CD4-positive, alpha-beta T cell (primary cell): ENCODE measurements around the gene VGLL4. TPM values are rescaled to one million over a fixed set of nuclear protein-coding genes. Genes with fewer than 3 reads are reported as not detected.

Source experiments
- ATAC-seq: fragments of 200-7000 bp; cut with Tn5 transposase; one replicate; pipeline ENCODE4 v1.10.0; 2022; ENCODE audit warnings: mild to moderate bottlenecking; ENCODE audit not compliant: poor library complexity
- CTCF ChIA-PET: fragments of 350-600 bp; sonication (Branson Sonifier 250); formaldehyde crosslinking; loops from one replicate; lab custom pipeline; 2021; ENCODE audit warnings: antibody characterized with exemption, inconsistent platforms; lab: Charles Lee
- POLR2A ChIA-PET: fragments of 350-600 bp; sonication (Branson Sonifier 250); formaldehyde crosslinking; loops from one replicate; lab custom pipeline; 2021; ENCODE audit warnings: antibody characterized with exemption, inconsistent platforms; lab: Charles Lee
- DNase-seq, 14 experiments: peaks; one replicate each; pipeline ENCODE4 v3.0.0-alpha.2; 2013 to 2020; ENCODE audit warnings: mixed read lengths in 2 of 14
- H3K27ac ChIP-seq, 2 donors: one replicate each; pipeline versions ENCODE4 v1.5.1 to v1.7.0; 2013; ENCODE audit warnings: low read length in 2 of 2, low read depth in 1 of 2, mild to moderate bottlenecking in 1 of 2
- H3K27me3 ChIP-seq, 2 experiments: 1 replicate in 1 of 2; 2 replicates in 1 of 2; pipeline versions ENCODE4 v1.6.1 to v1.7.0; 2013; ENCODE audit warnings: low read length in 2 of 2, control low read depth in 1 of 2, mild to moderate bottlenecking in 1 of 2, moderate library complexity in 1 of 2; ENCODE audit not compliant: insufficient read depth in 2 of 2, control insufficient read depth in 1 of 2
- H3K36me3 ChIP-seq: one replicate; pipeline ENCODE4 v1.6.1; 2013; ENCODE audit warnings: low read length, control low read depth; ENCODE audit not compliant: insufficient read depth
- H3K4me1 ChIP-seq: one replicate; pipeline ENCODE4 v1.6.1; 2013; ENCODE audit warnings: low read length, control low read depth; ENCODE audit not compliant: insufficient read depth
- H3K4me3 ChIP-seq: one replicate; pipeline ENCODE4 v1.5.1; 2013; ENCODE audit warnings: mild to moderate bottlenecking, low read length, moderate library complexity
- H3K9me3 ChIP-seq, 2 experiments: 1 replicate in 1 of 2; 2 replicates in 1 of 2; pipeline versions ENCODE4 v1.6.1 to v1.7.0; 2013; ENCODE audit warnings: low read length in 2 of 2, mild to moderate bottlenecking in 2 of 2, control low read depth in 1 of 2, moderate library complexity in 1 of 2; ENCODE audit not compliant: control insufficient read depth in 1 of 2, insufficient read depth in 1 of 2
- H3K27ac Mint-ChIP-seq: one replicate; pipeline ENCODE4 v1.8.0; 2020; ENCODE audit warnings: mixed read lengths
- H3K27me3 Mint-ChIP-seq: one replicate; pipeline ENCODE4 v1.8.0; 2021; ENCODE audit warnings: mixed read lengths
- H3K36me3 Mint-ChIP-seq: one replicate; pipeline ENCODE4 v1.8.0; 2021; ENCODE audit warnings: low read depth, mixed read lengths
- H3K4me1 Mint-ChIP-seq: one replicate; pipeline ENCODE4 v1.8.0; 2021; ENCODE audit warnings: low read depth, mixed read lengths
- H3K4me3 Mint-ChIP-seq: one replicate; pipeline ENCODE4 v1.8.0; 2020; ENCODE audit warnings: mild to moderate bottlenecking, mixed read lengths
- H3K9me3 Mint-ChIP-seq: one replicate; pipeline ENCODE4 v1.8.0; 2020; ENCODE audit warnings: mixed read lengths
- intact Hi-C, 2 experiments: fragments of 100-400 bp; cut with DNase I in 1 of 2; cut with micrococcal nuclease in 1 of 2; formaldehyde crosslinking; loops; one replicate each; pipeline versions ENCODE4 v1.15.1 to v1.9.0; 2023 to 2025; cut with DNase I, micrococcal nuclease
- total RNA-seq, 174 experiments: library from RNA in 2 of 174; stranded (reverse) in 2 of 174; gene quantifications; one replicate each; pipeline ENCODE4 v1.2.3 and lab custom pipeline; 2021 to 2026
- TF ChIP-seq, protein P1 (sequence below): fragments of 200-600 bp; IDR thresholded peaks from one replicate; pipeline ENCODE4 v1.8.0; 2022; ENCODE audit warnings: antibody characterized with exemption, mild to moderate bottlenecking

Gene VGLL4
- total RNA-seq, 2 experiments from 2014 or later = 10.5 to 11.3 TPM

DNA sequence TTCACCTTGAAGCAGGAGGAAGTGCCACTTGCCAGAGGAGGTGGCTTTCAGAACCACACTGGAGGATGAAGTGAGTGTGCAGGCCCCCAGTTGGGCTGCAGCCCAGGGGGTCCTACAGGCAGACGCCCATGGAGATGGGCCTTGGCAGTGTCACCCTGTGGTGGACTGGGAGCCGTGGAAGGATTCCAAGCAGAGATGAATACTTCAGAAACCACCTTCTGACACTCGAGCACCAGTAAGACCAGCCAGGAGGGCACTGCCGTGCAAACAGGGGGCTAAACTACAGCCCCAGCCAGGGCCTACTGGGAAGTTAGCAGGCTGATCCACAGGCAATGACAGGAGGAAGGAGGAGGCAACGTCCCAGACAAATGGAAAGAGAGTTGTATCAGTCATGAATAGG lies 55.4 kb downstream of the VGLL4 start:
- peaks cover 57% of the 10 kb centered on the region for H3K36me3 Mint-ChIP-seq

DNA sequence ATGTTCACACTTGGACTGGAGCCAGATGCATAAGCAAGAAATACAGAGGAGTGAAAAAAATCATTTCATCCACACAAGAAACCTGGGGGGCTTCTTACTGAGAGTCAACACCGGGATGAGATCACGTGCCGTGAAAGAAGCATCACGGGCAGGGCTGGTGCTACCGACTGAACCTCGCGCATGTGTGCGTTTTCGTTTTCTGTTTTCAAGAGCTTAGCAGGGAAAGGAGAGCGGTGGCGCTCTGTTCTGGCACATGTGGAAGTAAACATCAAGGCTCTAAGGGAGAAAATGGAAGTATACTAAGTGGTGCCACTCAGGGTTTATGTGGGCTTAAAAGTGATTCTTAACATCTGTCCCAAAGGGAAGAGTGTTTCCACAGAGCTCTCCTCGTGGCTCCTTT lies 55.9 kb downstream of the VGLL4 start:
- H3K27ac Mint-ChIP-seq = peak overlapping the region; percentile 54
- H3K36me3 Mint-ChIP-seq = peaks cover 51% of the 10 kb centered on the region
- ChIA-PET POLR2A (no interaction called here), CTCF (no interaction called here)
- H3K4me1 ChIP-seq = peaks cover 10% of the 10 kb centered on the region
- H3K4me3 Mint-ChIP-seq = no peak overlapping the region
- H3K4me1 Mint-ChIP-seq = peaks cover 89% of the 10 kb centered on the region
- no peaks in the 10 kb centered on the region for H3K27me3 Mint-ChIP-seq
- intact Hi-C loops = loop anchor here in 1 of 2 experiments (5.0 kb wide), 1 partner anchor 60 kb away; no protein-coding TSS in a partner anchor
- no peak for ATAC-seq
- H3K27ac ChIP-seq = no peak overlapping the region
- DNase-seq = no peak
- no peaks in the 10 kb centered on the region for H3K9me3 Mint-ChIP-seq
- H3K36me3 ChIP-seq = no peaks in the 10 kb centered on the region
- TF ChIP-seq, protein P1, sequence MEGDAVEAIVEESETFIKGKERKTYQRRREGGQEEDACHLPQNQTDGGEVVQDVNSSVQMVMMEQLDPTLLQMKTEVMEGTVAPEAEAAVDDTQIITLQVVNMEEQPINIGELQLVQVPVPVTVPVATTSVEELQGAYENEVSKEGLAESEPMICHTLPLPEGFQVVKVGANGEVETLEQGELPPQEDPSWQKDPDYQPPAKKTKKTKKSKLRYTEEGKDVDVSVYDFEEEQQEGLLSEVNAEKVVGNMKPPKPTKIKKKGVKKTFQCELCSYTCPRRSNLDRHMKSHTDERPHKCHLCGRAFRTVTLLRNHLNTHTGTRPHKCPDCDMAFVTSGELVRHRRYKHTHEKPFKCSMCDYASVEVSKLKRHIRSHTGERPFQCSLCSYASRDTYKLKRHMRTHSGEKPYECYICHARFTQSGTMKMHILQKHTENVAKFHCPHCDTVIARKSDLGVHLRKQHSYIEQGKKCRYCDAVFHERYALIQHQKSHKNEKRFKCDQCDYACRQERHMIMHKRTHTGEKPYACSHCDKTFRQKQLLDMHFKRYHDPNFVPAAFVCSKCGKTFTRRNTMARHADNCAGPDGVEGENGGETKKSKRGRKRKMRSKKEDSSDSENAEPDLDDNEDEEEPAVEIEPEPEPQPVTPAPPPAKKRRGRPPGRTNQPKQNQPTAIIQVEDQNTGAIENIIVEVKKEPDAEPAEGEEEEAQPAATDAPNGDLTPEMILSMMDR = no peak
- H3K9me3 ChIP-seq = no peaks in the 10 kb centered on the region
- no peak overlapping the region for H3K4me3 ChIP-seq
- no peaks in the 10 kb centered on the region for H3K27me3 ChIP-seq

More for the DNA sequence above, 55.4 kb downstream of the VGLL4 start:
- H3K9me3 ChIP-seq = no peaks in the 10 kb centered on the region
- Mint-ChIP-seq H3K27me3 (no peaks in the 10 kb centered on the region), H3K9me3 (no peaks in the 10 kb centered on the region), H3K4me1 (peaks cover 89% of the 10 kb centered on the region), H3K4me3 (no peak overlapping the region), H3K27ac (peak overlapping the region; percentile 54)
- CTCF ChIA-PET = no interaction called here
- no peak for DNase-seq
- H3K27me3 ChIP-seq = no peaks in the 10 kb centered on the region
- H3K27ac ChIP-seq = no peak overlapping the region
- POLR2A ChIA-PET = no interaction called here
- TF ChIP-seq, protein P1 = no peak
- intact Hi-C loops = loop anchor here in 1 of 2 experiments (5.0 kb wide), 1 partner anchor 59 kb away; no protein-coding TSS in a partner anchor
- no peak for ATAC-seq
- peaks cover 9% of the 10 kb centered on the region for H3K4me1 ChIP-seq
- H3K4me3 ChIP-seq = no peak overlapping the region
- H3K36me3 ChIP-seq = peaks cover under 1% of the 10 kb centered on the region

DNA sequence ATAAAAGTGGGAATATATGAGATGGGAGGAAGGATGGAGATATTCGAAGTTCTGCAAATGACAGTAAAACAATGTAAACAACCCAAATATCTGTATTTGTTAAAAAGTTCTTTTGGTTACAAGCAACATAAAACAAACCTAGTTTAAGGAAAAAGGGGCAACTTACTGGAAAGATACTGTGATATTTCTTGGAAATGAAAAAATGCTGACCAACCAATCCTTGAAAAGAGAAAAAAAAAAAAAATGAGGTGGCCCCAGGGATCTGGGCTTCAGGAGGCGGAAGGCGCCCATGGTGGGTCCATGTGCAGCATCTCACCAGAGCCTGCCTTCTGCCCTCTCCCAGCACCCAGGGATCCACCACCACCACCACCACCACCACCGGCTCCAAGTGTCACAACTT lies 59.1 kb downstream of the VGLL4 start:
- intact Hi-C loops = loop anchor here (5.0 kb wide), 2 partner anchors 53 to 58 kb away; partner anchors contain the start of gene VGLL4 (in 1 of the 2)
- Histone ChIP-seq H3K4me1 (peaks cover 25% of the 10 kb centered on the region), H3K27me3 (no peaks in the 10 kb centered on the region), H3K27ac (no peak overlapping the region), H3K36me3 (no peaks in the 10 kb centered on the region), H3K9me3 (no peaks in the 10 kb centered on the region), H3K4me3 (no peak overlapping the region)
- H3K9me3 Mint-ChIP-seq = no peaks in the 10 kb centered on the region
- TF ChIP-seq, protein P1 = no peak
- peaks cover 32% of the 10 kb centered on the region for H3K36me3 Mint-ChIP-seq
- ATAC-seq = no peak
- H3K4me1 Mint-ChIP-seq = peaks cover 91% of the 10 kb centered on the region
- H3K4me3 Mint-ChIP-seq = no peak overlapping the region
- no peaks in the 10 kb centered on the region for H3K27me3 Mint-ChIP-seq
- POLR2A ChIA-PET = no interaction called here
- CTCF ChIA-PET = no interaction called here
- peak overlapping the region; percentile 29 for H3K27ac Mint-ChIP-seq
- no peak for DNase-seq
